ENCODE measurements around the gene ECHDC3. TPM values are rescaled to one million over a fixed set of nuclear protein-coding genes. Genes with fewer than 3 reads are reported as not detected.
A peak's percentile ranks its signal among the peaks of the same experiment; 100 is the strongest.

ECHDC3 gene
- total RNA-seq, 1 experiment from 2014 or later = 8.9 TPM

DNA sequence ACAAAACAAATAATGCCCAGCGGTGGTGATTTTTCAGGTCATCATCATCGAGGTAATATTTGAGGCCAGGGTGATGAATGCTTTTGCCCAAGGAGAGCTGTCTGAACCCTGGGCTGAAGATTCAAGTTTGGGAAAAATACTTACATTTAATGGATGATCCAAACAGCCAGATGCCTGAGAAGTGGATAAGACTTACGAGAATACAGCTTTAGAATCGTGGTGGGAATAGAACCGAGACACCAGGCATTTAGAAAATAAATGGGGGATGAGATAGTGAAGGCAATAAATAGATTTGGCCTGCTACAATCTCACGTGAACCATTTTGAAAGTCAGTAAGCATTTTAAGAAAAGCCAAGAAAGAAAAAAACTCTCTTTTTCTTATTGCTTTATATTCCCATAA, 68.8 kb downstream of the ECHDC3 start:
- H3K4me1 ChIP-seq (ENCODE audit: insufficient read depth, low read length, poor library complexity, severe bottlenecking) = peaks cover 51% of the 10 kb centered on the region
- ChIA-PET POLR2A (ENCODE audit: low non-redundant PET) (interaction anchor here (1.0 kb wide), 1 partner anchor 12 kb away, joined by 4 read pairs; no protein-coding TSS in a partner anchor), CTCF (no interaction called here)
- intact Hi-C loops (cut with micrococcal nuclease; ENCODE audit: unreplicated experiment) = no loop called here
- H3K27me3 ChIP-seq (replicated peaks; ENCODE audit: insufficient read depth, low read depth, low read length, poor library complexity) = no peaks in the 10 kb centered on the region
- no peak for DNase-seq (ENCODE audit: low spot score)
- no peaks in the 10 kb centered on the region for H3K36me3 ChIP-seq (ENCODE audit: insufficient read depth, low read length, poor library complexity, severe bottlenecking)
- no TSS peak for BruUV-seq (replicated peaks)
- TF ChIP-seq, protein P1, sequence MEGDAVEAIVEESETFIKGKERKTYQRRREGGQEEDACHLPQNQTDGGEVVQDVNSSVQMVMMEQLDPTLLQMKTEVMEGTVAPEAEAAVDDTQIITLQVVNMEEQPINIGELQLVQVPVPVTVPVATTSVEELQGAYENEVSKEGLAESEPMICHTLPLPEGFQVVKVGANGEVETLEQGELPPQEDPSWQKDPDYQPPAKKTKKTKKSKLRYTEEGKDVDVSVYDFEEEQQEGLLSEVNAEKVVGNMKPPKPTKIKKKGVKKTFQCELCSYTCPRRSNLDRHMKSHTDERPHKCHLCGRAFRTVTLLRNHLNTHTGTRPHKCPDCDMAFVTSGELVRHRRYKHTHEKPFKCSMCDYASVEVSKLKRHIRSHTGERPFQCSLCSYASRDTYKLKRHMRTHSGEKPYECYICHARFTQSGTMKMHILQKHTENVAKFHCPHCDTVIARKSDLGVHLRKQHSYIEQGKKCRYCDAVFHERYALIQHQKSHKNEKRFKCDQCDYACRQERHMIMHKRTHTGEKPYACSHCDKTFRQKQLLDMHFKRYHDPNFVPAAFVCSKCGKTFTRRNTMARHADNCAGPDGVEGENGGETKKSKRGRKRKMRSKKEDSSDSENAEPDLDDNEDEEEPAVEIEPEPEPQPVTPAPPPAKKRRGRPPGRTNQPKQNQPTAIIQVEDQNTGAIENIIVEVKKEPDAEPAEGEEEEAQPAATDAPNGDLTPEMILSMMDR (conservative IDR thresholded peaks at IDR 0.05; ENCODE audit: low read depth, low read length) = no peak
- no peak for TF ChIP-seq EZH2 (IDR thresholded peaks at IDR 0.05; ENCODE audit: borderline replicate concordance, low read depth, low read length, poor library complexity, severe bottlenecking)
- H3K4me3 ChIP-seq (ENCODE audit: low read depth, low read length, poor library complexity, severe bottlenecking) = no peak overlapping the region
- H3K9me3 ChIP-seq (ENCODE audit: low read depth, low read length, poor library complexity, severe bottlenecking) = no peaks in the 10 kb centered on the region
- peak overlapping the region; percentile 38 for H3K27ac ChIP-seq (ENCODE audit: low read depth, low read length, poor library complexity, severe bottlenecking)

DNA sequence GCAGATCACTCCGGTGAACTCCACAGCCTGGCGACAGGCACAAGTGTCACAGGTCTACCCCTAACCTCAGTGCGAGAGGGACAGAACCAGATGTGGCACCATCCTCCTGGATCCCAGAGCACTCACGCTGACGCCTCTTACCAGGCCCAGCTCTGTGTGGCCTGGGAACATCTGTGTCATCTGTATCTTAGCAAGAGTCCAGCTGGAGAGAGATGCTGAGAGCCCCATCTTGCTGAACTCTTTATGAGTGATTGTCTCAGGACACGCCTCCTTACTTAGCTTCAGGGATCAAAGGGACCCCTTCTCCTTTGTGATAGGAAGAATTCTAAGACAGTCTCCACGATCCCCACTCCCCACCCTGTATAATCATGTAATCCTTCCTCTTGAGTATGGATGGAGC, 71.0 kb downstream of the ECHDC3 start:
- no peak overlapping the region for H3K4me3 ChIP-seq (ENCODE audit: low read depth, low read length, poor library complexity, severe bottlenecking)
- no peaks in the 10 kb centered on the region for H3K36me3 ChIP-seq (ENCODE audit: insufficient read depth, low read length, poor library complexity, severe bottlenecking)
- CTCF ChIA-PET = interaction anchor here (1.4 kb wide), 1 partner anchor 14 kb away, joined by 6 read pairs; no protein-coding TSS in a partner anchor
- no peaks in the 10 kb centered on the region for H3K9me3 ChIP-seq (ENCODE audit: low read depth, low read length, poor library complexity, severe bottlenecking)
- intact Hi-C loops (cut with micrococcal nuclease; ENCODE audit: unreplicated experiment) = no loop called here
- H3K4me1 ChIP-seq (ENCODE audit: insufficient read depth, low read length, poor library complexity, severe bottlenecking) = peaks cover 44% of the 10 kb centered on the region
- H3K27me3 ChIP-seq (replicated peaks; ENCODE audit: insufficient read depth, low read depth, low read length, poor library complexity) = no peaks in the 10 kb centered on the region
- POLR2A ChIA-PET (ENCODE audit: low non-redundant PET) = interaction anchor here (0.5 kb wide), 1 partner anchor 259 kb away, joined by 7 read pairs; no protein-coding TSS in a partner anchor
- BruUV-seq (replicated peaks) = no TSS peak
- H3K27ac ChIP-seq (ENCODE audit: low read depth, low read length, poor library complexity, severe bottlenecking) = peak overlapping the region; percentile 80
- no peak for DNase-seq (ENCODE audit: low spot score)
- TF ChIP-seq EZH2 (IDR thresholded peaks at IDR 0.05; ENCODE audit: borderline replicate concordance, low read depth, low read length, poor library complexity, severe bottlenecking) = no peak

Other genes with a start within 250 kb of the ECHDC3 start
- gene USP6NL, start 130.7 kb upstream of the ECHDC3 start, total RNA-seq (2021) = 38.7 and 40.0 TPM in 2 replicates
- 37.1 and 40.4 TPM in 2 replicates for gene PROSER2, start 81.0 kb downstream of the ECHDC3 start, total RNA-seq (2021)